HepG2 (cell line): ENCODE data around the gene KCNQ2. TPM values are rescaled to one million over a fixed set of nuclear protein-coding genes. Genes with fewer than 3 reads are reported as not detected.

ENCODE experiments used
- ATAC-seq: fragments of 200-7000 bp; cut with Tn5 transposase; 3 replicates; pipeline ENCODE4 v1.9.1; 2020; ENCODE audit warnings: mild to moderate bottlenecking, moderate library complexity
- BruUV-seq: library from RNA; stranded (reverse); fragments of 400-500 nt; replicated peaks from 2 replicates; lab custom pipeline; 2021; lab: Mats Ljungman, UMichigan
- CTCF ChIA-PET: fragments of 300-600 bp; formaldehyde crosslinking; extraction: SDS; loops from one replicate; lab custom pipeline; 2021; ENCODE audit warnings: low total read pairs, inconsistent platforms, low intra/inter-chr PET ratio; lab: Yijun Ruan, JAX
- POLR2A ChIA-PET: fragments of 350-600 bp; sonication (Branson Sonifier 250); formaldehyde crosslinking; loops from one replicate; lab custom pipeline; 2020; ENCODE audit warnings: antibody characterized with exemption, inconsistent platforms; lab: Yijun Ruan, JAX
- DNase-seq: peaks from one replicate; pipeline ENCODE4 v3.0.0-alpha.2; 2015; ENCODE audit warnings: low spot score
- FAIRE-seq: peaks from 3 replicates; lab custom pipeline; 2011; peaks lifted over from hg19 to GRCh38; lab: Jason Lieb, UNC
- H2AFZ ChIP-seq: one replicate; pipeline ENCODE4 v1.6.1; 2011; ENCODE audit warnings: low read length, inconsistent platforms
- H3K27ac ChIP-seq: fragments of 300-600 bp; 3 replicates; pipeline ENCODE4 v1.8.0; 2011; ENCODE audit warnings: mixed run types, mild to moderate bottlenecking, mixed read lengths, low read length, inconsistent platforms; ENCODE audit not compliant: insufficient read depth; ENCODE audit errors: extremely low read length
- H3K27me3 ChIP-seq, 2 experiments: fragments of 200-600 bp in 1 of 2; 2 replicates in 1 of 2; 3 replicates in 1 of 2; pipeline versions ENCODE4 v1.6.0 to v1.8.0; 2011; ENCODE audit warnings: low read length in 2 of 2, mild to moderate bottlenecking in 2 of 2, moderate library complexity in 2 of 2, inconsistent platforms in 1 of 2; ENCODE audit not compliant: insufficient read depth in 2 of 2, control insufficient read depth in 1 of 2
- H3K36me3 ChIP-seq, 2 experiments: fragments of 200-600 bp in 1 of 2; replicated peaks in 1 of 2; 2 replicates in 1 of 2; 3 replicates in 1 of 2; pipeline versions ENCODE4 v1.5.1 to v1.8.0; 2011; ENCODE audit warnings: low read length in 2 of 2, inconsistent platforms in 1 of 2; ENCODE audit not compliant: insufficient read depth in 2 of 2, control insufficient read depth in 1 of 2
- H3K4me1 ChIP-seq: 2 replicates; pipeline ENCODE4 v1.5.1; 2012; ENCODE audit warnings: low read length, inconsistent platforms; ENCODE audit not compliant: insufficient read depth
- H3K4me2 ChIP-seq: 2 replicates; pipeline ENCODE4 v1.6.0; 2011; ENCODE audit warnings: low read depth, low read length, inconsistent platforms
- H3K4me3 ChIP-seq, 3 experiments: fragments of 200-600 bp in 1 of 3; sonication (generic), shearing (Covaris generic) in 1 of 3; replicated peaks in 1 of 3; 2 replicates each; pipeline ENCODE4 v1.5.1; 2011 to 2016; ENCODE audit warnings: low read length in 3 of 3, inconsistent platforms in 2 of 3, low read depth in 2 of 3, mild to moderate bottlenecking in 2 of 3, control low read depth in 1 of 3, mixed read lengths in 1 of 3; ENCODE audit not compliant: insufficient read depth in 1 of 3
- H3K79me2 ChIP-seq: one replicate; pipeline ENCODE4 v1.6.1; 2011; ENCODE audit warnings: low read length, inconsistent platforms; ENCODE audit not compliant: insufficient read depth
- H3K9ac ChIP-seq: 2 replicates; pipeline ENCODE4 v1.6.0; 2011; ENCODE audit warnings: mild to moderate bottlenecking, low read depth, low read length, inconsistent platforms; ENCODE audit not compliant: insufficient read depth
- H3K9me3 ChIP-seq: 2 replicates; pipeline ENCODE4 v1.5.1; 2012; ENCODE audit warnings: mild to moderate bottlenecking, low read length
- H4K20me1 ChIP-seq: 2 replicates; pipeline ENCODE4 v1.6.0; 2011; ENCODE audit warnings: inconsistent platforms, mild to moderate bottlenecking, low read length, moderate library complexity; ENCODE audit not compliant: insufficient read depth
- ATF4 ChIP-seq, 2 experiments: fragments of 450-650 bp in 1 of 2; sonication (generic) in 1 of 2; formaldehyde crosslinking; IDR thresholded peaks; 2 replicates each; pipeline versions ENCODE4 v1.5.0 to v1.8.0; 2020 to 2022; ENCODE audit warnings: mild to moderate bottlenecking in 1 of 2, missing genetic modification reagents in 1 of 2
- CBX1 ChIP-seq: IDR thresholded peaks from one replicate; pipeline ENCODE4 v1.6.1; 2016; ENCODE audit warnings: antibody characterized with exemption, low read depth
- FOXK2 ChIP-seq: fragments of 450-650 bp; IDR thresholded peaks from 2 replicates; pipeline ENCODE4 v1.6.1; 2016
- HDAC6 ChIP-seq: fragments of 200-600 bp; sonication (generic); IDR thresholded peaks from 2 replicates; pipeline ENCODE4 v1.7.0; 2017; ENCODE audit warnings: mild to moderate bottlenecking, antibody characterized with exemption, low read length, low read depth
- PATZ1 ChIP-seq: sonication (generic); formaldehyde crosslinking; IDR thresholded peaks from 2 replicates; pipeline ENCODE4 v1.4.0; 2020; ENCODE audit warnings: missing genetic modification reagents
- PAWR ChIP-seq: sonication (generic); formaldehyde crosslinking; IDR thresholded peaks from 2 replicates; pipeline ENCODE4 v1.4.0; 2020; ENCODE audit warnings: missing genetic modification reagents, mild to moderate bottlenecking, borderline replicate concordance
- RAD21 ChIP-seq: fragments of 450-650 bp; formaldehyde crosslinking; IDR thresholded peaks from 2 replicates; pipeline ENCODE4 v1.5.0; 2020; ENCODE audit warnings: mild to moderate bottlenecking
- SMC3 ChIP-seq: IDR thresholded peaks from 2 replicates; pipeline ENCODE4 v1.6.1; 2011; ENCODE audit warnings: low read length, improper control_type of control experiment
- STAG1 ChIP-seq: sonication (generic); formaldehyde crosslinking; IDR thresholded peaks from 2 replicates; pipeline ENCODE4 v1.4.0; 2020; ENCODE audit warnings: missing genetic modification reagents
- ZFP41 ChIP-seq: sonication (generic); formaldehyde crosslinking; IDR thresholded peaks from 2 replicates; pipeline ENCODE4 v1.4.0; 2020; ENCODE audit warnings: mild to moderate bottlenecking, missing genetic modification reagents, borderline replicate concordance
- ZNF788 ChIP-seq: sonication (generic); formaldehyde crosslinking; IDR thresholded peaks from 2 replicates; pipeline ENCODE4 v1.5.0; 2020; ENCODE audit warnings: mild to moderate bottlenecking, missing genetic modification reagents, borderline replicate concordance
- ZSCAN12 ChIP-seq: sonication (generic); formaldehyde crosslinking; IDR thresholded peaks from 2 replicates; pipeline ENCODE4 v1.9.0; 2021; ENCODE audit warnings: mild to moderate bottlenecking, missing genetic modification reagents
- WGBS: methylation state at CpG from one replicate; pipeline ENCODE4 v1.1.6; 2017; ENCODE audit warnings: low lambda C conversion rate; 5-methylcytosine and 5-hydroxymethylcytosine counted together
- in situ Hi-C: cut with HindIII; loops from 2 replicates; pipeline ENCODE4 v1.10.0; 2017; ENCODE audit warnings: low pct_unique_long_range_greater_than_20kb; ENCODE audit not compliant: extremely low pct_ligation_motif_present
- intact Hi-C: fragments of 100-400 bp; cut with micrococcal nuclease; formaldehyde crosslinking; loops from one replicate; pipeline ENCODE4 v1.10.0; 2022; ENCODE audit not compliant: unreplicated experiment
- polyA plus RNA-seq, 8 experiments: library from polyadenylated mRNA; depleted of rRNA in 3 of 8; stranded (reverse) in 7 of 8; unstranded in 1 of 8; fragments of >200 nt; fragmentation: Illumina TruSeq in 4 of 8; extraction: Trizol in 4 of 8; gene quantifications; 2 replicates each; pipeline versions ENCODE4 v1.2.1 to v1.2.3, GENCODE V29; 2011 to 2016; ENCODE audit warnings: low read depth in 4 of 8, missing spikeins in 1 of 8, mixed read lengths in 1 of 8; ENCODE audit not compliant: insufficient read depth in 1 of 8
- total RNA-seq, 5 experiments: library from RNA; depleted of rRNA; stranded (reverse); fragments of >200 nt; fragmentation: Illumina TruSeq; extraction: Trizol; gene quantifications; 2 replicates each; pipeline ENCODE4 v1.2.3, GENCODE V29; 2016; ENCODE audit warnings: low read depth in 1 of 5
- TF ChIP-seq, protein P1 (sequence below): sonication (generic); formaldehyde crosslinking; IDR thresholded peaks from 2 replicates; pipeline ENCODE4 v1.4.0; 2020; ENCODE audit warnings: missing genetic modification reagents

KCNQ2 gene
- total and polyA plus RNA-seq, 2 of the 13 experiments (the other 11 are each of a cell fraction or from before 2014, with no cell fraction given): not detected

GRCh38 chr20:63443606-63444395 lies 28.7 kb downstream of the KCNQ2 start (continued):
- TF ChIP-seq ZFP41: no peak
- no peak for TF ChIP-seq HDAC6
- TF ChIP-seq, all 625 proteins: peak for 0

- Histone ChIP-seq H3K9ac (no peak overlapping the region), H3K4me2 (no peak overlapping the region), H3K27me3 (peaks cover 19 to 37% of the 10 kb centered on the region in 2 experiments), H3K4me3 (no peak overlapping the region), H2AFZ (no peak overlapping the region), H3K36me3 (no peaks in the 10 kb centered on the region), H4K20me1 (0 out of 2 replicates have a peak, but pooled peaks cover 4% of the 10 kb centered on the region), H3K4me1 (no peaks in the 10 kb centered on the region), H3K9me3 (peaks cover 14% of the 10 kb centered on the region; the same call in 1 of the 2 replicates), H3K79me2 (no peaks in the 10 kb centered on the region), H3K27ac (no peak overlapping the region)
- in situ Hi-C loops (no loop called here), intact Hi-C loops (no loop called here)
- ChIA-PET POLR2A (no interaction called here), CTCF (no interaction called here)
- 21% methylated on average over 11 of the region's 11 CpGs for WGBS
- FAIRE-seq (peak; percentile 49), ATAC-seq (peak; percentile 65), DNase-seq (peak; percentile 58)
- no TSS peak for BruUV-seq
- TF ChIP-seq CBX1: no peak
- TF ChIP-seq ZSCAN12: no peak
- TF ChIP-seq, protein P1, sequence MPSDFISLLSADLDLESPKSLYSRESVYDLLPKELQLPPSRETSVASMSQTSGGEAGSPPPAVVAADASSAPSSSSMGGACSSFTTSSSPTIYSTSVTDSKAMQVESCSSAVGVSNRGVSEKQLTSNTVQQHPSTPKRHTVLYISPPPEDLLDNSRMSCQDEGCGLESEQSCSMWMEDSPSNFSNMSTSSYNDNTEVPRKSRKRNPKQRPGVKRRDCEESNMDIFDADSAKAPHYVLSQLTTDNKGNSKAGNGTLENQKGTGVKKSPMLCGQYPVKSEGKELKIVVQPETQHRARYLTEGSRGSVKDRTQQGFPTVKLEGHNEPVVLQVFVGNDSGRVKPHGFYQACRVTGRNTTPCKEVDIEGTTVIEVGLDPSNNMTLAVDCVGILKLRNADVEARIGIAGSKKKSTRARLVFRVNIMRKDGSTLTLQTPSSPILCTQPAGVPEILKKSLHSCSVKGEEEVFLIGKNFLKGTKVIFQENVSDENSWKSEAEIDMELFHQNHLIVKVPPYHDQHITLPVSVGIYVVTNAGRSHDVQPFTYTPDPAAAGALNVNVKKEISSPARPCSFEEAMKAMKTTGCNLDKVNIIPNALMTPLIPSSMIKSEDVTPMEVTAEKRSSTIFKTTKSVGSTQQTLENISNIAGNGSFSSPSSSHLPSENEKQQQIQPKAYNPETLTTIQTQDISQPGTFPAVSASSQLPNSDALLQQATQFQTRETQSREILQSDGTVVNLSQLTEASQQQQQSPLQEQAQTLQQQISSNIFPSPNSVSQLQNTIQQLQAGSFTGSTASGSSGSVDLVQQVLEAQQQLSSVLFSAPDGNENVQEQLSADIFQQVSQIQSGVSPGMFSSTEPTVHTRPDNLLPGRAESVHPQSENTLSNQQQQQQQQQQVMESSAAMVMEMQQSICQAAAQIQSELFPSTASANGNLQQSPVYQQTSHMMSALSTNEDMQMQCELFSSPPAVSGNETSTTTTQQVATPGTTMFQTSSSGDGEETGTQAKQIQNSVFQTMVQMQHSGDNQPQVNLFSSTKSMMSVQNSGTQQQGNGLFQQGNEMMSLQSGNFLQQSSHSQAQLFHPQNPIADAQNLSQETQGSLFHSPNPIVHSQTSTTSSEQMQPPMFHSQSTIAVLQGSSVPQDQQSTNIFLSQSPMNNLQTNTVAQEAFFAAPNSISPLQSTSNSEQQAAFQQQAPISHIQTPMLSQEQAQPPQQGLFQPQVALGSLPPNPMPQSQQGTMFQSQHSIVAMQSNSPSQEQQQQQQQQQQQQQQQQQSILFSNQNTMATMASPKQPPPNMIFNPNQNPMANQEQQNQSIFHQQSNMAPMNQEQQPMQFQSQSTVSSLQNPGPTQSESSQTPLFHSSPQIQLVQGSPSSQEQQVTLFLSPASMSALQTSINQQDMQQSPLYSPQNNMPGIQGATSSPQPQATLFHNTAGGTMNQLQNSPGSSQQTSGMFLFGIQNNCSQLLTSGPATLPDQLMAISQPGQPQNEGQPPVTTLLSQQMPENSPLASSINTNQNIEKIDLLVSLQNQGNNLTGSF: no peak
- 0 out of 2 replicates have a peak, but pooled peaks have one; percentile 12 for TF ChIP-seq SMC3
- TF ChIP-seq ATF4 (CRISPR knock-in tag; IDR thresholded peaks at IDR 0.05): no peak
- TF ChIP-seq FOXK2: no peak
- TF ChIP-seq ZNF788 (CRISPR knock-in tag): 0 out of 2 replicates have a peak, but pooled peaks have one; percentile 19
- TF ChIP-seq PATZ1: peak; percentile 28; the same call in 1 of the 2 replicates
- 0 out of 2 replicates have a peak, but pooled peaks have one; percentile 22 for TF ChIP-seq RAD21 (CRISPR knock-in tag)
- no peak for TF ChIP-seq PAWR (CRISPR knock-in tag)
- TF ChIP-seq STAG1 (CRISPR knock-in tag): peak; percentile 54
Observed at GRCh38 chr20:63442100-63442493, 30.4 kb downstream of the KCNQ2 start.
